Measurements from ENCODE around the gene MEGF11.

DNA sequence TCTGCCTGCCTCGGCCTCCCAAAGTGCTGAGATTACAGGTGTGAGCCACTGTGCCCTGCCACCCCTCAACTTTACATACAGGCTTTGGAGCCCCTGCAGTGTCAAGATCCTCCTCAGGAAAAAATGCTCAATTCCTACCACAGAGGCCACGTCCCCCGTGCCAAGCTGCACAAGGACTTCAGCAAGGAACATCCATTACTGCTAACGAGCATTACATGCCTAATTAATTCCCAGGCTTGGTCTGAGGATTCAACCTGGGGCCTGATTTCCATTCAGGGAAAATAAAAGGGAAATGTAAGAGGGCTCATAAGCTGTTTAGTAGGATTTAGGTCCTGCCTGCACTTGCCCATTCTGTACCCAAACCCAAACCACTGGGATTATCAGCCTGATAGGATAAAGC, 222.9 kb downstream of the MEGF11 start:
- TF ChIP-seq, protein P1, sequence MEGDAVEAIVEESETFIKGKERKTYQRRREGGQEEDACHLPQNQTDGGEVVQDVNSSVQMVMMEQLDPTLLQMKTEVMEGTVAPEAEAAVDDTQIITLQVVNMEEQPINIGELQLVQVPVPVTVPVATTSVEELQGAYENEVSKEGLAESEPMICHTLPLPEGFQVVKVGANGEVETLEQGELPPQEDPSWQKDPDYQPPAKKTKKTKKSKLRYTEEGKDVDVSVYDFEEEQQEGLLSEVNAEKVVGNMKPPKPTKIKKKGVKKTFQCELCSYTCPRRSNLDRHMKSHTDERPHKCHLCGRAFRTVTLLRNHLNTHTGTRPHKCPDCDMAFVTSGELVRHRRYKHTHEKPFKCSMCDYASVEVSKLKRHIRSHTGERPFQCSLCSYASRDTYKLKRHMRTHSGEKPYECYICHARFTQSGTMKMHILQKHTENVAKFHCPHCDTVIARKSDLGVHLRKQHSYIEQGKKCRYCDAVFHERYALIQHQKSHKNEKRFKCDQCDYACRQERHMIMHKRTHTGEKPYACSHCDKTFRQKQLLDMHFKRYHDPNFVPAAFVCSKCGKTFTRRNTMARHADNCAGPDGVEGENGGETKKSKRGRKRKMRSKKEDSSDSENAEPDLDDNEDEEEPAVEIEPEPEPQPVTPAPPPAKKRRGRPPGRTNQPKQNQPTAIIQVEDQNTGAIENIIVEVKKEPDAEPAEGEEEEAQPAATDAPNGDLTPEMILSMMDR (IDR thresholded peaks at IDR 0.05), result no peak
- no peak for TF ChIP-seq POLR2A (IDR thresholded peaks at IDR 0.05)
